ENCODE measurements around the gene LSP1. TPM values are rescaled to one million over a fixed set of nuclear protein-coding genes. Genes with fewer than 3 reads are reported as not detected.

Gene LSP1
- total RNA-seq, 1 donor from 2014 or later: 41.9 TPM

DNA sequence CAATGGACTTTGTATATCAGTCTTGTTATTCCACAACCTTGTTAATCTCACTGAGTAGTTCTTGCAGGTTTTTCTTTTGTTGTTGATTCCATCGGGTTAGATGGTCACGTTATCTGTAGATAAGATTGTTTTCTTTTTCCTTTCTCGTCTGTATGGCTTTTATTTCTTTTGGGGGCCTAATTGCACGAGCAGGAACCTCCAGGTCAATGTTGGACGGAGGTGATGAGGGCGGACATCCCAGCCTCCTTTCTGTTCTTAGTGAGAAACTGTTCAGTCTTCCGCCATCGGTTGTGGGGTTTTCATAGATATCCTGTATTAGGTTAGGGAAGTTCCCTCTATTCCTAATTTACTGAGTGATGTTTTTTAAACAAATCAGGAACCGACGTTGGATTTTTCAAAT is 43.6 kb downstream of the LSP1 start:
- TF ChIP-seq, protein P1, sequence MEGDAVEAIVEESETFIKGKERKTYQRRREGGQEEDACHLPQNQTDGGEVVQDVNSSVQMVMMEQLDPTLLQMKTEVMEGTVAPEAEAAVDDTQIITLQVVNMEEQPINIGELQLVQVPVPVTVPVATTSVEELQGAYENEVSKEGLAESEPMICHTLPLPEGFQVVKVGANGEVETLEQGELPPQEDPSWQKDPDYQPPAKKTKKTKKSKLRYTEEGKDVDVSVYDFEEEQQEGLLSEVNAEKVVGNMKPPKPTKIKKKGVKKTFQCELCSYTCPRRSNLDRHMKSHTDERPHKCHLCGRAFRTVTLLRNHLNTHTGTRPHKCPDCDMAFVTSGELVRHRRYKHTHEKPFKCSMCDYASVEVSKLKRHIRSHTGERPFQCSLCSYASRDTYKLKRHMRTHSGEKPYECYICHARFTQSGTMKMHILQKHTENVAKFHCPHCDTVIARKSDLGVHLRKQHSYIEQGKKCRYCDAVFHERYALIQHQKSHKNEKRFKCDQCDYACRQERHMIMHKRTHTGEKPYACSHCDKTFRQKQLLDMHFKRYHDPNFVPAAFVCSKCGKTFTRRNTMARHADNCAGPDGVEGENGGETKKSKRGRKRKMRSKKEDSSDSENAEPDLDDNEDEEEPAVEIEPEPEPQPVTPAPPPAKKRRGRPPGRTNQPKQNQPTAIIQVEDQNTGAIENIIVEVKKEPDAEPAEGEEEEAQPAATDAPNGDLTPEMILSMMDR (IDR thresholded peaks at IDR 0.05): no peak
- no peaks in the 10 kb centered on the region for H3K36me3 ChIP-seq
- H3K27me3 ChIP-seq: no peaks in the 10 kb centered on the region
- no peak overlapping the region for H3K4me3 ChIP-seq
- intact Hi-C loops (cut with DNase I): loop anchor here (10.0 kb wide), 1 partner anchor 48 kb away; the partner anchor contains the start of gene MRPL23
- no peak overlapping the region for H3K27ac ChIP-seq
- H3K9me3 ChIP-seq: no peaks in the 10 kb centered on the region
- DNase-seq (ENCODE audit: low spot score in 2 of 2): no peak
- no peaks in the 10 kb centered on the region for H3K4me1 ChIP-seq

DNA sequence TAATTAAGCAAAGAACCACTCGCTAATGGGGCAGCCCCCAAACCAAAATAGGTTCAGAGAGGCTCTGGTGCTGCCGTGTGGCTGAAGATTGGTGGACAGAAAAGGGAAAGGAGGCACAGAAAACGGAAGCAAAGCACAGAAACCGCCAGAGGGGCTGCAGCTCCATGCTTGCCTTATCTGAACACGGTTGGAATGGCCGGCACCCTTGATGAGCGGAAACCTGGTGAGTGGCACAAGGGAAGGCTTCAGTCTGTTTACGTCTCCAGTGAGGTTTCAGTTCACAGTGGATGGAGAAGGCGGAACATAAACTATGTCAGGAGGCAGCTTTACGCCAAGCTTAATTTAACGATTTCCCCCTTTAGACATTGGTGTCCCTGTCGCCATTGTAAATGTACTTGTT is 44.0 kb downstream of the LSP1 start:
- no peak overlapping the region for H3K27ac ChIP-seq
- intact Hi-C loops (cut with DNase I): loop anchor here (10.0 kb wide), 1 partner anchor 48 kb away; the partner anchor contains the start of gene MRPL23
- H3K4me3 ChIP-seq: no peak overlapping the region
- TF ChIP-seq, protein P1 (IDR thresholded peaks at IDR 0.05): no peak
- no peaks in the 10 kb centered on the region for H3K36me3 ChIP-seq
- no peak for DNase-seq (ENCODE audit: low spot score in 2 of 2)
- no peaks in the 10 kb centered on the region for H3K9me3 ChIP-seq
- no peaks in the 10 kb centered on the region for H3K27me3 ChIP-seq
- no peaks in the 10 kb centered on the region for H3K4me1 ChIP-seq

DNA sequence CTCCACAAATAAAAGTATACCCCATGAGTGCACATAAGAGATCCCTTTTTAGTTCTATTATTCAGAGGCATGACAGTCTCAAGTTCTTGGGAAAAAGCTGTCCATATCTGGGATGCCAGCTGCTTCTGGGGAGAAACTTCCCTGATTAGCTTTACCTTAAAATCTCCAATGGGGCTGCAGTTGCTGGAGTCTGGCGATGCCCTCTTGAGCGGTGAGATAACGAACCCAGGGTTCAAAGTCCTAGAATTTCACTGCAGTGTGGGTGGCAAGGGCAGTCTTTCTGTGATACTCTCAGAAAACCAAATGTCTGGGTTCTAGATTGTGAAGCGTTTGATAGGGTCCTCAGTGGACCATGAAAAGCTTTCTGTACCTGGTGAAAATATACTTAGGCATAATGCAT is 46.2 kb downstream of the LSP1 start:
- H3K27ac ChIP-seq: no peak overlapping the region
- H3K4me1 ChIP-seq: no peaks in the 10 kb centered on the region
- TF ChIP-seq, protein P1 (IDR thresholded peaks at IDR 0.05): no peak
- H3K36me3 ChIP-seq: no peaks in the 10 kb centered on the region
- intact Hi-C loops (cut with DNase I): loop anchor here (10.0 kb wide), 1 partner anchor 46 kb away; the partner anchor contains the start of gene MRPL23
- H3K9me3 ChIP-seq: no peaks in the 10 kb centered on the region
- H3K27me3 ChIP-seq: no peaks in the 10 kb centered on the region
- no peak overlapping the region for H3K4me3 ChIP-seq
- no peak for DNase-seq (ENCODE audit: low spot score in 2 of 2)

DNA sequence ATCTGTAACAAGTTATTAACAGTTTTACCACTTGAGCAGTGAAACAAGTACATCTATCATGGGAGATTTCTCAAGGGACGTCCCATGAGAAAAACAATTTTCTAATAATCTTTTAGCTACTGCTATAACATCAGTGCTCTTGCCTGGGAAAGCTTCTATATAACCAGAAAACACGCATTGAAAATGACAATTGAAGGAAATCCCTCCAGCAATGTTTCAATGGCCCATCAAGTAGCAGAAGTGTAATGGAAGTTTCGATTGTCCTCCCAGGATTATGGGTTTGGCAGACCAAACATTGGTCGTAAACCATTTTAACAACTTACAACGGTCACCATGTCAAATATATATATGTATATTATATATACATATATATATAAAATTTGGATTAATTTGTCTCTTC is 46.8 kb downstream of the LSP1 start:
- H3K4me3 ChIP-seq: no peak overlapping the region
- no peak overlapping the region for H3K27ac ChIP-seq
- no peaks in the 10 kb centered on the region for H3K27me3 ChIP-seq
- no peaks in the 10 kb centered on the region for H3K9me3 ChIP-seq
- H3K36me3 ChIP-seq: no peaks in the 10 kb centered on the region
- intact Hi-C loops (cut with DNase I): loop anchor here (10.0 kb wide), 1 partner anchor 45 kb away; the partner anchor contains the start of gene MRPL23
- no peaks in the 10 kb centered on the region for H3K4me1 ChIP-seq
- TF ChIP-seq, protein P1 (IDR thresholded peaks at IDR 0.05): no peak
- no peak for DNase-seq (ENCODE audit: low spot score in 2 of 2)

DNA sequence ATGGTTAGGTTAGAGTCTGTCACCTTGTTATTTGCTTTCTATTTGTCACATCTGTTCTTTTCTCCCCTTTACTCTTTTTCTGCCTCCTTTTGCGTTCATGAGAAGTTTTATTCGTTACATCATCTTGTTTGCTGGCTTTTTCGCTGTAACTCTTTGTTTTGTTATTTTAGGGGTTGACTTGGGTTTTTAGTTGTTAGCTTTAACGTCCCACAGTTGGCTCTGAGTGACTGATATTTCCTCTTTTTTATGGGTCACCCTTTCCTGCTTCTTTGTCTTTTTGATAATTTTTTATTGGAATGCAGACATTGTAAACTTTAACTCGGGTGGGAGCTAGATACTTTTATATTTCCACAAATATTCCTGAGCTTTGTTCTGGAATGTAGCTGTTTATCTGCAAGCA is 53.3 kb downstream of the LSP1 start:
- Histone ChIP-seq H3K27ac (no peak overlapping the region), H3K36me3 (no peaks in the 10 kb centered on the region), H3K27me3 (no peaks in the 10 kb centered on the region), H3K4me3 (no peak overlapping the region), H3K4me1 (peaks cover 0 to 12% of the 10 kb centered on the region in 2 donors), H3K9me3 (no peaks in the 10 kb centered on the region)
- DNase-seq (ENCODE audit: low spot score in 2 of 2): no peak
- TF ChIP-seq, protein P1 (IDR thresholded peaks at IDR 0.05): no peak
- intact Hi-C loops (cut with DNase I): no loop called here
